ENCODE measurements around the gene BCAT1. TPM values are rescaled to one million over a fixed set of nuclear protein-coding genes. Genes with fewer than 3 reads are reported as not detected.

The BCAT1 gene
- total and polyA plus RNA-seq, 2 experiments from 2014 or later = 53.6 to 181 TPM

DNA sequence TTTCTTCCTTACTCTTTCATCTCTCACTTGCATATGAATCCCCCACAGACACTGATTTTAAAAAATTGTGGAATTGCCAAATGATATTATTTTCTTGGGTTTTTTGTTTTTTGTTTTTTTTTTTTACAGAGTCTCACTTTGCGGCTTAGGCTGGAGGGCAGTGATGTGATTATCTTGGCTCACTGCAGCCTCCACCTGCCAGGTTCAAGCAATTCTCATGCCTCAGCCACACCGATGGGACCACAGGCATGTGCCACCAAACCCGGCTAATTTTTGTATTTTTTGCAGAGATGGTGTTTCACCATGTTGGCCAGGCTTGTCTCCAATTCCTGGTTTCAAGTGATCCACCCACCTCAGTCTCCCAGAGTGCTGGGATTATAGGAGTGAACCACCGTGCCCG is 68.2 kb downstream of the BCAT1 start (continued):
- TF ChIP-seq, protein P1, sequence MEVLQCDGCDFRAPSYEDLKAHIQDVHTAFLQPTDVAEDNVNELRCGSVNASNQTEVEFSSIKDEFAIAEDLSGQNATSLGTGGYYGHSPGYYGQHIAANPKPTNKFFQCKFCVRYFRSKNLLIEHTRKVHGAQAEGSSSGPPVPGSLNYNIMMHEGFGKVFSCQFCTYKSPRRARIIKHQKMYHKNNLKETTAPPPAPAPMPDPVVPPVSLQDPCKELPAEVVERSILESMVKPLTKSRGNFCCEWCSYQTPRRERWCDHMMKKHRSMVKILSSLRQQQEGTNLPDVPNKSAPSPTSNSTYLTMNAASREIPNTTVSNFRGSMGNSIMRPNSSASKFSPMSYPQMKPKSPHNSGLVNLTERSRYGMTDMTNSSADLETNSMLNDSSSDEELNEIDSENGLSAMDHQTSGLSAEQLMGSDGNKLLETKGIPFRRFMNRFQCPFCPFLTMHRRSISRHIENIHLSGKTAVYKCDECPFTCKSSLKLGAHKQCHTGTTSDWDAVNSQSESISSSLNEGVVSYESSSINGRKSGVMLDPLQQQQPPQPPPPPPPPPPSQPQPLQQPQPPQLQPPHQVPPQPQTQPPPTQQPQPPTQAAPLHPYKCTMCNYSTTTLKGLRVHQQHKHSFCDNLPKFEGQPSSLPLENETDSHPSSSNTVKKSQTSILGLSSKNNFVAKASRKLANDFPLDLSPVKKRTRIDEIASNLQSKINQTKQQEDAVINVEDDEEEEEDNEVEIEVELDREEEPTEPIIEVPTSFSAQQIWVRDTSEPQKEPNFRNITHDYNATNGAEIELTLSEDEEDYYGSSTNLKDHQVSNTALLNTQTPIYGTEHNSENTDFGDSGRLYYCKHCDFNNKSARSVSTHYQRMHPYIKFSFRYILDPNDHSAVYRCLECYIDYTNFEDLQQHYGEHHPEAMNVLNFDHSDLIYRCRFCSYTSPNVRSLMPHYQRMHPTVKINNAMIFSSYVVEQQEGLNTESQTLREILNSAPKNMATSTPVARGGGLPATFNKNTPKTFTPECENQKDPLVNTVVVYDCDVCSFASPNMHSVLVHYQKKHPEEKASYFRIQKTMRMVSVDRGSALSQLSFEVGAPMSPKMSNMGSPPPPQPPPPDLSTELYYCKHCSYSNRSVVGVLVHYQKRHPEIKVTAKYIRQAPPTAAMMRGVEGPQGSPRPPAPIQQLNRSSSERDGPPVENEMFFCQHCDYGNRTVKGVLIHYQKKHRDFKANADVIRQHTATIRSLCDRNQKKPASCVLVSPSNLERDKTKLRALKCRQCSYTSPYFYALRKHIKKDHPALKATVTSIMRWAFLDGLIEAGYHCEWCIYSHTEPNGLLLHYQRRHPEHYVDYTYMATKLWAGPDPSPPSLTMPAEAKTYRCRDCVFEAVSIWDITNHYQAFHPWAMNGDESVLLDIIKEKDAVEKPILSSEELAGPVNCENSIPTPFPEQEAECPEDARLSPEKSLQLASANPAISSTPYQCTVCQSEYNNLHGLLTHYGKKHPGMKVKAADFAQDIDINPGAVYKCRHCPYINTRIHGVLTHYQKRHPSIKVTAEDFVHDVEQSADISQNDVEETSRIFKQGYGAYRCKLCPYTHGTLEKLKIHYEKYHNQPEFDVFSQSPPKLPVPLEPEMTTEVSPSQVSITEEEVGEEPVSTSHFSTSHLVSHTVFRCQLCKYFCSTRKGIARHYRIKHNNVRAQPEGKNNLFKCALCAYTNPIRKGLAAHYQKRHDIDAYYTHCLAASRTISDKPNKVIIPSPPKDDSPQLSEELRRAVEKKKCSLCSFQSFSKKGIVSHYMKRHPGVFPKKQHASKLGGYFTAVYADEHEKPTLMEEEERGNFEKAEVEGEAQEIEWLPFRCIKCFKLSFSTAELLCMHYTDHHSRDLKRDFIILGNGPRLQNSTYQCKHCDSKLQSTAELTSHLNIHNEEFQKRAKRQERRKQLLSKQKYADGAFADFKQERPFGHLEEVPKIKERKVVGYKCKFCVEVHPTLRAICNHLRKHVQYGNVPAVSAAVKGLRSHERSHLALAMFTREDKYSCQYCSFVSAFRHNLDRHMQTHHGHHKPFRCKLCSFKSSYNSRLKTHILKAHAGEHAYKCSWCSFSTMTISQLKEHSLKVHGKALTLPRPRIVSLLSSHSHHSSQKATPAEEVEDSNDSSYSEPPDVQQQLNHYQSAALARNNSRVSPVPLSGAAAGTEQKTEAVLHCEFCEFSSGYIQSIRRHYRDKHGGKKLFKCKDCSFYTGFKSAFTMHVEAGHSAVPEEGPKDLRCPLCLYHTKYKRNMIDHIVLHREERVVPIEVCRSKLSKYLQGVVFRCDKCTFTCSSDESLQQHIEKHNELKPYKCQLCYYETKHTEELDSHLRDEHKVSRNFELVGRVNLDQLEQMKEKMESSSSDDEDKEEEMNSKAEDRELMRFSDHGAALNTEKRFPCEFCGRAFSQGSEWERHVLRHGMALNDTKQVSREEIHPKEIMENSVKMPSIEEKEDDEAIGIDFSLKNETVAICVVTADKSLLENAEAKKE (CRISPR knock-in tag; IDR thresholded peaks at IDR 0.05) = no peak
- TF ChIP-seq, protein P2, sequence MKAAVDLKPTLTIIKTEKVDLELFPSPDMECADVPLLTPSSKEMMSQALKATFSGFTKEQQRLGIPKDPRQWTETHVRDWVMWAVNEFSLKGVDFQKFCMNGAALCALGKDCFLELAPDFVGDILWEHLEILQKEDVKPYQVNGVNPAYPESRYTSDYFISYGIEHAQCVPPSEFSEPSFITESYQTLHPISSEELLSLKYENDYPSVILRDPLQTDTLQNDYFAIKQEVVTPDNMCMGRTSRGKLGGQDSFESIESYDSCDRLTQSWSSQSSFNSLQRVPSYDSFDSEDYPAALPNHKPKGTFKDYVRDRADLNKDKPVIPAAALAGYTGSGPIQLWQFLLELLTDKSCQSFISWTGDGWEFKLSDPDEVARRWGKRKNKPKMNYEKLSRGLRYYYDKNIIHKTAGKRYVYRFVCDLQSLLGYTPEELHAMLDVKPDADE (IDR thresholded peaks at IDR 0.05) = no peak
- no peak for TF ChIP-seq CREB1 (CRISPR knock-in tag; IDR thresholded peaks at IDR 0.05; ENCODE audit: low read depth)
- no peak for TF ChIP-seq STAT1 (IDR thresholded peaks at IDR 0.05; ENCODE audit: unreplicated experiment)
- no peak for TF ChIP-seq EZH2phosphoT487 (IDR thresholded peaks at IDR 0.05; ENCODE audit: unreplicated experiment)

DNA sequence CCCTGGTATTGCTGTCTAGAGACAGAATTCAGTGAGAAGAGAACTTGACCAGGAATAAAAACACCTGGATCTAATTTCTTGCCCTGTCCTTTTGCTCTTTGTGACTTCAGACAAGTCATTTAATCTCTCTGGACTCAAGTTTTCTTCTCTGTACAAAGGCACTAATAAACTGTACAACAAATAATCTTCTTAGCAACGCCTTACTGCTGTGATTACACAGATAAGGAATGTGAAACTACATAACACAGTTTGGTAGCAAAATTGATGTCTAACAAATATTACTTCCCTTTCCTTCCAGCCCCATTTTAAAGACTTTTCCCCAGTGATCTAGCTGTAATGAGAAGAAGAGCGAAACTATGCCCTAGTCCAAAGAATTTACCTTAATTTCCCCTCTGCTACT is 69.3 kb downstream of the BCAT1 start:
- Histone ChIP-seq H3K4me1 (ENCODE audit: insufficient read depth) (no peaks in the 10 kb centered on the region), H3F3A (replicated peaks; ENCODE audit: low read depth) (no peaks in the 10 kb centered on the region), H3K4me2 (no peak overlapping the region), H3K27ac (ENCODE audit: low read depth) (no peak overlapping the region), H3K4me3 (no peak overlapping the region), H3K27me3 (ENCODE audit: insufficient read depth) (no peaks in the 10 kb centered on the region), H3K36me3 (ENCODE audit: insufficient read depth) (peaks cover 10% of the 10 kb centered on the region; the same call in 1 of the 2 replicates), H2AFZ (no peak overlapping the region), H3K9me2 (ENCODE audit: insufficient read depth) (no peaks in the 10 kb centered on the region), H4K20me1 (replicated peaks; ENCODE audit: insufficient read depth) (peaks cover 12% of the 10 kb centered on the region), H3K79me2 (replicated peaks; ENCODE audit: insufficient read depth) (peaks cover 27% of the 10 kb centered on the region)
- Mint-ChIP-seq H3K36me3 (ENCODE audit: low read depth) (peaks cover 85% of the 10 kb centered on the region), H3K4me3 (no peak overlapping the region), H3K27ac (no peak overlapping the region), H3K4me1 (no peaks in the 10 kb centered on the region), H3K27me3 (ENCODE audit: insufficient read depth, low read depth, poor library complexity) (peaks cover 5% of the 10 kb centered on the region), H3K9me3 (no peaks in the 10 kb centered on the region; the same call in 2 of the 3 replicates)
- DNase-seq (ENCODE audit: low spot score) (no peak), ATAC-seq (no peak)
- TF ChIP-seq, protein P3, sequence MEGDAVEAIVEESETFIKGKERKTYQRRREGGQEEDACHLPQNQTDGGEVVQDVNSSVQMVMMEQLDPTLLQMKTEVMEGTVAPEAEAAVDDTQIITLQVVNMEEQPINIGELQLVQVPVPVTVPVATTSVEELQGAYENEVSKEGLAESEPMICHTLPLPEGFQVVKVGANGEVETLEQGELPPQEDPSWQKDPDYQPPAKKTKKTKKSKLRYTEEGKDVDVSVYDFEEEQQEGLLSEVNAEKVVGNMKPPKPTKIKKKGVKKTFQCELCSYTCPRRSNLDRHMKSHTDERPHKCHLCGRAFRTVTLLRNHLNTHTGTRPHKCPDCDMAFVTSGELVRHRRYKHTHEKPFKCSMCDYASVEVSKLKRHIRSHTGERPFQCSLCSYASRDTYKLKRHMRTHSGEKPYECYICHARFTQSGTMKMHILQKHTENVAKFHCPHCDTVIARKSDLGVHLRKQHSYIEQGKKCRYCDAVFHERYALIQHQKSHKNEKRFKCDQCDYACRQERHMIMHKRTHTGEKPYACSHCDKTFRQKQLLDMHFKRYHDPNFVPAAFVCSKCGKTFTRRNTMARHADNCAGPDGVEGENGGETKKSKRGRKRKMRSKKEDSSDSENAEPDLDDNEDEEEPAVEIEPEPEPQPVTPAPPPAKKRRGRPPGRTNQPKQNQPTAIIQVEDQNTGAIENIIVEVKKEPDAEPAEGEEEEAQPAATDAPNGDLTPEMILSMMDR (conservative IDR thresholded peaks at IDR 0.05; ENCODE audit: low read depth in 2 of 2) = no peak
- TF ChIP-seq, protein P4, sequence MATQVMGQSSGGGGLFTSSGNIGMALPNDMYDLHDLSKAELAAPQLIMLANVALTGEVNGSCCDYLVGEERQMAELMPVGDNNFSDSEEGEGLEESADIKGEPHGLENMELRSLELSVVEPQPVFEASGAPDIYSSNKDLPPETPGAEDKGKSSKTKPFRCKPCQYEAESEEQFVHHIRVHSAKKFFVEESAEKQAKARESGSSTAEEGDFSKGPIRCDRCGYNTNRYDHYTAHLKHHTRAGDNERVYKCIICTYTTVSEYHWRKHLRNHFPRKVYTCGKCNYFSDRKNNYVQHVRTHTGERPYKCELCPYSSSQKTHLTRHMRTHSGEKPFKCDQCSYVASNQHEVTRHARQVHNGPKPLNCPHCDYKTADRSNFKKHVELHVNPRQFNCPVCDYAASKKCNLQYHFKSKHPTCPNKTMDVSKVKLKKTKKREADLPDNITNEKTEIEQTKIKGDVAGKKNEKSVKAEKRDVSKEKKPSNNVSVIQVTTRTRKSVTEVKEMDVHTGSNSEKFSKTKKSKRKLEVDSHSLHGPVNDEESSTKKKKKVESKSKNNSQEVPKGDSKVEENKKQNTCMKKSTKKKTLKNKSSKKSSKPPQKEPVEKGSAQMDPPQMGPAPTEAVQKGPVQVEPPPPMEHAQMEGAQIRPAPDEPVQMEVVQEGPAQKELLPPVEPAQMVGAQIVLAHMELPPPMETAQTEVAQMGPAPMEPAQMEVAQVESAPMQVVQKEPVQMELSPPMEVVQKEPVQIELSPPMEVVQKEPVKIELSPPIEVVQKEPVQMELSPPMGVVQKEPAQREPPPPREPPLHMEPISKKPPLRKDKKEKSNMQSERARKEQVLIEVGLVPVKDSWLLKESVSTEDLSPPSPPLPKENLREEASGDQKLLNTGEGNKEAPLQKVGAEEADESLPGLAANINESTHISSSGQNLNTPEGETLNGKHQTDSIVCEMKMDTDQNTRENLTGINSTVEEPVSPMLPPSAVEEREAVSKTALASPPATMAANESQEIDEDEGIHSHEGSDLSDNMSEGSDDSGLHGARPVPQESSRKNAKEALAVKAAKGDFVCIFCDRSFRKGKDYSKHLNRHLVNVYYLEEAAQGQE (IDR thresholded peaks at IDR 0.05; ENCODE audit: unreplicated experiment) = no peak
- TF ChIP-seq NANOG (IDR thresholded peaks at IDR 0.05; ENCODE audit: borderline replicate concordance) (no peak), ZNF331 (CRISPR knock-in tag; IDR thresholded peaks at IDR 0.05; ENCODE audit: low read depth) (no peak), STAT1 (IDR thresholded peaks at IDR 0.05; ENCODE audit: unreplicated experiment) (no peak), ZNF114 (CRISPR knock-in tag; IDR thresholded peaks at IDR 0.05) (no peak), POLR2AphosphoS5 (IDR thresholded peaks at IDR 0.05; ENCODE audit: low read depth) (no peak)
- TF ChIP-seq, protein P2 (IDR thresholded peaks at IDR 0.05) = no peak
